ENCODE results near the gene CMTM8.

- no peak for TF ChIP-seq CTCF (IDR thresholded peaks at IDR 0.05)
- no peak for TF ChIP-seq POLR2A (IDR thresholded peaks at IDR 0.05)
These were observed 117.3 kb downstream of the CMTM8 start for GRCh38 chr3:32355751-32356291.

Data from right lobe of liver (tissue), 4 donors.